GM23338 (cell line): ENCODE data around the gene ATP2A3.

Source experiments
- CREB1 ChIP-seq: fragments of 250-450 bp; sonication (Bioruptor Pico); IDR thresholded peaks from 2 replicates; pipeline ENCODE4 v1.5.0; 2020; ENCODE audit warnings: low read depth, mild to moderate bottlenecking, moderate library complexity
- EZH2 ChIP-seq: fragments of 200-600 bp; sonication (generic); IDR thresholded peaks from one replicate; pipeline ENCODE4 v1.8.0; 2017; ENCODE audit warnings: antibody characterized with exemption, mild to moderate bottlenecking, low read depth; ENCODE audit not compliant: unreplicated experiment
- EZH2phosphoT487 ChIP-seq: fragments of 200-600 bp; sonication (generic); IDR thresholded peaks from one replicate; pipeline ENCODE4 v1.8.1; 2018; ENCODE audit warnings: antibody characterized with exemption; ENCODE audit not compliant: unreplicated experiment
- POLR2AphosphoS5 ChIP-seq: IDR thresholded peaks from 2 replicates; pipeline ENCODE4 v1.6.1; 2016; ENCODE audit warnings: antibody characterized with exemption, low read depth
- ZNF331 ChIP-seq: fragments of 250-450 bp; sonication (Bioruptor Pico); IDR thresholded peaks from 2 replicates; pipeline ENCODE4 v1.5.0; 2020; ENCODE audit warnings: low read depth, mild to moderate bottlenecking, moderate library complexity
- TF ChIP-seq, protein P1 (sequence below), 2 experiments: fragments of 200-600 bp in 1 of 2; sonication (generic) in 1 of 2; conservative IDR thresholded peaks; 2 replicates each; pipeline versions ENCODE4 v1.5.1 to v1.6.1; 2016 to 2017; ENCODE audit warnings: antibody characterized with exemption in 2 of 2, low read depth in 2 of 2, mild to moderate bottlenecking in 2 of 2, moderate library complexity in 1 of 2
- TF ChIP-seq, protein P2 (sequence below): IDR thresholded peaks from one replicate; pipeline ENCODE4 v1.6.1; 2018; ENCODE audit warnings: antibody characterized with exemption; ENCODE audit not compliant: unreplicated experiment
- TF ChIP-seq, protein P3 (sequence below): fragments of 250-450 bp; sonication (Bioruptor Pico); IDR thresholded peaks from 2 replicates; pipeline ENCODE4 v1.5.0; 2020; ENCODE audit warnings: mild to moderate bottlenecking, moderate library complexity

DNA sequence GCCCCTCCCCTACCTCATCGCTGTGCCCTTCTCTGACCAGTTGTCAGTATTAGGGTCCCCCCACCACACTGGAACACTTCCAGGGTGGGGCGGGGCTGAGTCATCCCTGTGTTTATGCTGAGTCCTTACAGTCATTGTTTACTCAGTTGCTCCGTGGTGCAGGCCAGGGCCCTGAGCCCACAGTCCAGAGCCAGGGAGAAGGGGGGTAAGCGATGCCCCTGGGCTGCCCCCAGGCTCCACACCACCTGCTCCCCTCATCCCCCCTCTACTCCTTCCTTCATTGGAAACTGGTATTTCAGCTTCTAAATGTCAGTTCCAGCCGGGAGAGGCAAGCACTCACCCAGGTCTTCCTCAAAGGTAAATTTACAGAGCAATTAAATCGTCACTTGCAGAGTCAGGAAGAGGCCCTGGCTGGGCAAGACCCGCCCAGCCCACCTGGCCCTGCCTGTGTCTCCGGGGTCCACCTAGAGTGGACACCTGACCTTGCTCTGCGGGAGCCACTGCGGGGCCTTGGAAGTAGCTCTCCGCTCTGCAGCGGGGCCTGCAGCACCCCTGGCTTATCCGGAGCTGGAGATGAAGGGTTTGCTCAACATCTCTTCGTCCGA lies 4.8 kb downstream of the ATP2A3 start:
- TF ChIP-seq EZH2: no peak
- no peak for TF ChIP-seq ZNF331 (CRISPR knock-in tag)
- TF ChIP-seq, protein P1, sequence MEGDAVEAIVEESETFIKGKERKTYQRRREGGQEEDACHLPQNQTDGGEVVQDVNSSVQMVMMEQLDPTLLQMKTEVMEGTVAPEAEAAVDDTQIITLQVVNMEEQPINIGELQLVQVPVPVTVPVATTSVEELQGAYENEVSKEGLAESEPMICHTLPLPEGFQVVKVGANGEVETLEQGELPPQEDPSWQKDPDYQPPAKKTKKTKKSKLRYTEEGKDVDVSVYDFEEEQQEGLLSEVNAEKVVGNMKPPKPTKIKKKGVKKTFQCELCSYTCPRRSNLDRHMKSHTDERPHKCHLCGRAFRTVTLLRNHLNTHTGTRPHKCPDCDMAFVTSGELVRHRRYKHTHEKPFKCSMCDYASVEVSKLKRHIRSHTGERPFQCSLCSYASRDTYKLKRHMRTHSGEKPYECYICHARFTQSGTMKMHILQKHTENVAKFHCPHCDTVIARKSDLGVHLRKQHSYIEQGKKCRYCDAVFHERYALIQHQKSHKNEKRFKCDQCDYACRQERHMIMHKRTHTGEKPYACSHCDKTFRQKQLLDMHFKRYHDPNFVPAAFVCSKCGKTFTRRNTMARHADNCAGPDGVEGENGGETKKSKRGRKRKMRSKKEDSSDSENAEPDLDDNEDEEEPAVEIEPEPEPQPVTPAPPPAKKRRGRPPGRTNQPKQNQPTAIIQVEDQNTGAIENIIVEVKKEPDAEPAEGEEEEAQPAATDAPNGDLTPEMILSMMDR (conservative IDR thresholded peaks at IDR 0.05; ENCODE audit: low read depth in 2 of 2): no peak
- TF ChIP-seq, protein P2, sequence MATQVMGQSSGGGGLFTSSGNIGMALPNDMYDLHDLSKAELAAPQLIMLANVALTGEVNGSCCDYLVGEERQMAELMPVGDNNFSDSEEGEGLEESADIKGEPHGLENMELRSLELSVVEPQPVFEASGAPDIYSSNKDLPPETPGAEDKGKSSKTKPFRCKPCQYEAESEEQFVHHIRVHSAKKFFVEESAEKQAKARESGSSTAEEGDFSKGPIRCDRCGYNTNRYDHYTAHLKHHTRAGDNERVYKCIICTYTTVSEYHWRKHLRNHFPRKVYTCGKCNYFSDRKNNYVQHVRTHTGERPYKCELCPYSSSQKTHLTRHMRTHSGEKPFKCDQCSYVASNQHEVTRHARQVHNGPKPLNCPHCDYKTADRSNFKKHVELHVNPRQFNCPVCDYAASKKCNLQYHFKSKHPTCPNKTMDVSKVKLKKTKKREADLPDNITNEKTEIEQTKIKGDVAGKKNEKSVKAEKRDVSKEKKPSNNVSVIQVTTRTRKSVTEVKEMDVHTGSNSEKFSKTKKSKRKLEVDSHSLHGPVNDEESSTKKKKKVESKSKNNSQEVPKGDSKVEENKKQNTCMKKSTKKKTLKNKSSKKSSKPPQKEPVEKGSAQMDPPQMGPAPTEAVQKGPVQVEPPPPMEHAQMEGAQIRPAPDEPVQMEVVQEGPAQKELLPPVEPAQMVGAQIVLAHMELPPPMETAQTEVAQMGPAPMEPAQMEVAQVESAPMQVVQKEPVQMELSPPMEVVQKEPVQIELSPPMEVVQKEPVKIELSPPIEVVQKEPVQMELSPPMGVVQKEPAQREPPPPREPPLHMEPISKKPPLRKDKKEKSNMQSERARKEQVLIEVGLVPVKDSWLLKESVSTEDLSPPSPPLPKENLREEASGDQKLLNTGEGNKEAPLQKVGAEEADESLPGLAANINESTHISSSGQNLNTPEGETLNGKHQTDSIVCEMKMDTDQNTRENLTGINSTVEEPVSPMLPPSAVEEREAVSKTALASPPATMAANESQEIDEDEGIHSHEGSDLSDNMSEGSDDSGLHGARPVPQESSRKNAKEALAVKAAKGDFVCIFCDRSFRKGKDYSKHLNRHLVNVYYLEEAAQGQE: no peak
- TF ChIP-seq EZH2phosphoT487: no peak
- TF ChIP-seq, protein P3, sequence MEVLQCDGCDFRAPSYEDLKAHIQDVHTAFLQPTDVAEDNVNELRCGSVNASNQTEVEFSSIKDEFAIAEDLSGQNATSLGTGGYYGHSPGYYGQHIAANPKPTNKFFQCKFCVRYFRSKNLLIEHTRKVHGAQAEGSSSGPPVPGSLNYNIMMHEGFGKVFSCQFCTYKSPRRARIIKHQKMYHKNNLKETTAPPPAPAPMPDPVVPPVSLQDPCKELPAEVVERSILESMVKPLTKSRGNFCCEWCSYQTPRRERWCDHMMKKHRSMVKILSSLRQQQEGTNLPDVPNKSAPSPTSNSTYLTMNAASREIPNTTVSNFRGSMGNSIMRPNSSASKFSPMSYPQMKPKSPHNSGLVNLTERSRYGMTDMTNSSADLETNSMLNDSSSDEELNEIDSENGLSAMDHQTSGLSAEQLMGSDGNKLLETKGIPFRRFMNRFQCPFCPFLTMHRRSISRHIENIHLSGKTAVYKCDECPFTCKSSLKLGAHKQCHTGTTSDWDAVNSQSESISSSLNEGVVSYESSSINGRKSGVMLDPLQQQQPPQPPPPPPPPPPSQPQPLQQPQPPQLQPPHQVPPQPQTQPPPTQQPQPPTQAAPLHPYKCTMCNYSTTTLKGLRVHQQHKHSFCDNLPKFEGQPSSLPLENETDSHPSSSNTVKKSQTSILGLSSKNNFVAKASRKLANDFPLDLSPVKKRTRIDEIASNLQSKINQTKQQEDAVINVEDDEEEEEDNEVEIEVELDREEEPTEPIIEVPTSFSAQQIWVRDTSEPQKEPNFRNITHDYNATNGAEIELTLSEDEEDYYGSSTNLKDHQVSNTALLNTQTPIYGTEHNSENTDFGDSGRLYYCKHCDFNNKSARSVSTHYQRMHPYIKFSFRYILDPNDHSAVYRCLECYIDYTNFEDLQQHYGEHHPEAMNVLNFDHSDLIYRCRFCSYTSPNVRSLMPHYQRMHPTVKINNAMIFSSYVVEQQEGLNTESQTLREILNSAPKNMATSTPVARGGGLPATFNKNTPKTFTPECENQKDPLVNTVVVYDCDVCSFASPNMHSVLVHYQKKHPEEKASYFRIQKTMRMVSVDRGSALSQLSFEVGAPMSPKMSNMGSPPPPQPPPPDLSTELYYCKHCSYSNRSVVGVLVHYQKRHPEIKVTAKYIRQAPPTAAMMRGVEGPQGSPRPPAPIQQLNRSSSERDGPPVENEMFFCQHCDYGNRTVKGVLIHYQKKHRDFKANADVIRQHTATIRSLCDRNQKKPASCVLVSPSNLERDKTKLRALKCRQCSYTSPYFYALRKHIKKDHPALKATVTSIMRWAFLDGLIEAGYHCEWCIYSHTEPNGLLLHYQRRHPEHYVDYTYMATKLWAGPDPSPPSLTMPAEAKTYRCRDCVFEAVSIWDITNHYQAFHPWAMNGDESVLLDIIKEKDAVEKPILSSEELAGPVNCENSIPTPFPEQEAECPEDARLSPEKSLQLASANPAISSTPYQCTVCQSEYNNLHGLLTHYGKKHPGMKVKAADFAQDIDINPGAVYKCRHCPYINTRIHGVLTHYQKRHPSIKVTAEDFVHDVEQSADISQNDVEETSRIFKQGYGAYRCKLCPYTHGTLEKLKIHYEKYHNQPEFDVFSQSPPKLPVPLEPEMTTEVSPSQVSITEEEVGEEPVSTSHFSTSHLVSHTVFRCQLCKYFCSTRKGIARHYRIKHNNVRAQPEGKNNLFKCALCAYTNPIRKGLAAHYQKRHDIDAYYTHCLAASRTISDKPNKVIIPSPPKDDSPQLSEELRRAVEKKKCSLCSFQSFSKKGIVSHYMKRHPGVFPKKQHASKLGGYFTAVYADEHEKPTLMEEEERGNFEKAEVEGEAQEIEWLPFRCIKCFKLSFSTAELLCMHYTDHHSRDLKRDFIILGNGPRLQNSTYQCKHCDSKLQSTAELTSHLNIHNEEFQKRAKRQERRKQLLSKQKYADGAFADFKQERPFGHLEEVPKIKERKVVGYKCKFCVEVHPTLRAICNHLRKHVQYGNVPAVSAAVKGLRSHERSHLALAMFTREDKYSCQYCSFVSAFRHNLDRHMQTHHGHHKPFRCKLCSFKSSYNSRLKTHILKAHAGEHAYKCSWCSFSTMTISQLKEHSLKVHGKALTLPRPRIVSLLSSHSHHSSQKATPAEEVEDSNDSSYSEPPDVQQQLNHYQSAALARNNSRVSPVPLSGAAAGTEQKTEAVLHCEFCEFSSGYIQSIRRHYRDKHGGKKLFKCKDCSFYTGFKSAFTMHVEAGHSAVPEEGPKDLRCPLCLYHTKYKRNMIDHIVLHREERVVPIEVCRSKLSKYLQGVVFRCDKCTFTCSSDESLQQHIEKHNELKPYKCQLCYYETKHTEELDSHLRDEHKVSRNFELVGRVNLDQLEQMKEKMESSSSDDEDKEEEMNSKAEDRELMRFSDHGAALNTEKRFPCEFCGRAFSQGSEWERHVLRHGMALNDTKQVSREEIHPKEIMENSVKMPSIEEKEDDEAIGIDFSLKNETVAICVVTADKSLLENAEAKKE: no peak
- TF ChIP-seq CREB1 (CRISPR knock-in tag): no peak
- no peak for TF ChIP-seq POLR2AphosphoS5
